Body of pancreas (tissue), 4 donors: ENCODE measurements around the gene THSD4. TPM values are rescaled to one million over a fixed set of nuclear protein-coding genes. Genes with fewer than 3 reads are reported as not detected.

Experiments
- ATAC-seq: fragments of 150-250 bp; one replicate; pipeline ENCODE4 v1.9.1; 2016
- DNase-seq, 4 donors: peaks; one replicate each; pipeline ENCODE4 v3.0.0-alpha.2; 2019
- H3K27ac ChIP-seq, 4 donors: fragments of 200-600 bp; sonication (generic); 1 replicate in 3 of 4; 2 replicates in 1 of 4; pipeline versions ENCODE4 v1.5.1 to v1.6.1; 2016 to 2019; ENCODE audit warnings: mild to moderate bottlenecking in 1 of 4, mixed read lengths in 1 of 4, moderate library complexity in 1 of 4
- H3K27me3 ChIP-seq, 2 donors: fragments of 200-600 bp; sonication (generic); one replicate each; pipeline ENCODE4 v1.6.0; 2016; ENCODE audit warnings: mild to moderate bottlenecking in 1 of 2
- H3K36me3 ChIP-seq, 2 donors: fragments of 200-600 bp; sonication (generic); replicated peaks in 1 of 2; 2 replicates each; pipeline ENCODE4 v1.5.1; 2016; ENCODE audit warnings: low read depth in 2 of 2; ENCODE audit not compliant: insufficient read depth in 1 of 2
- H3K4me1 ChIP-seq: fragments of 200-600 bp; sonication (generic); one replicate; pipeline ENCODE4 v1.6.0; 2016
- H3K4me3 ChIP-seq, 2 donors: fragments of 200-600 bp; sonication (generic); 1 replicate in 1 of 2; 2 replicates in 1 of 2; pipeline ENCODE4 v1.5.1; 2016 to 2019
- H3K9me3 ChIP-seq, 3 donors: fragments of 200-600 bp; sonication (generic); 1 replicate in 2 of 3; 2 replicates in 1 of 3; pipeline ENCODE4 v1.5.1; 2016
- POLR2A ChIP-seq, 3 donors: fragments of 450-650 bp; IDR thresholded peaks; one replicate each; pipeline ENCODE4 v1.6.1; 2016; ENCODE audit warnings: antibody characterized with exemption in 3 of 3, mild to moderate bottlenecking in 2 of 3
- WGBS, 2 donors: methylation state at CpG; one replicate each; pipeline ENCODE4 v1.1.5; 2017; 5-methylcytosine and 5-hydroxymethylcytosine counted together
- intact Hi-C: fragments of 100-400 bp; cut with DNase I; formaldehyde crosslinking; loops from one replicate; pipeline ENCODE4 v1.15.1; 2023
- total RNA-seq, 2 donors: library from RNA; depleted of rRNA; stranded (reverse); fragments of >200 nt; gene quantifications; one replicate each; pipeline ENCODE4 v1.1.0, GENCODE V29; 2016
- TF ChIP-seq, protein P1 (sequence below), 7 experiments: fragments of 450-650 bp in 4 of 7; fragments of 200-600 bp in 3 of 7; sonication (generic) in 3 of 7; IDR thresholded peaks; one replicate each; pipeline ENCODE4 v1.5.1; 2016 to 2019; ENCODE audit warnings: antibody characterized with exemption in 7 of 7

Gene THSD4
- total RNA-seq, 2 donors from 2014 or later: 12.9 to 16.1 TPM

DNA sequence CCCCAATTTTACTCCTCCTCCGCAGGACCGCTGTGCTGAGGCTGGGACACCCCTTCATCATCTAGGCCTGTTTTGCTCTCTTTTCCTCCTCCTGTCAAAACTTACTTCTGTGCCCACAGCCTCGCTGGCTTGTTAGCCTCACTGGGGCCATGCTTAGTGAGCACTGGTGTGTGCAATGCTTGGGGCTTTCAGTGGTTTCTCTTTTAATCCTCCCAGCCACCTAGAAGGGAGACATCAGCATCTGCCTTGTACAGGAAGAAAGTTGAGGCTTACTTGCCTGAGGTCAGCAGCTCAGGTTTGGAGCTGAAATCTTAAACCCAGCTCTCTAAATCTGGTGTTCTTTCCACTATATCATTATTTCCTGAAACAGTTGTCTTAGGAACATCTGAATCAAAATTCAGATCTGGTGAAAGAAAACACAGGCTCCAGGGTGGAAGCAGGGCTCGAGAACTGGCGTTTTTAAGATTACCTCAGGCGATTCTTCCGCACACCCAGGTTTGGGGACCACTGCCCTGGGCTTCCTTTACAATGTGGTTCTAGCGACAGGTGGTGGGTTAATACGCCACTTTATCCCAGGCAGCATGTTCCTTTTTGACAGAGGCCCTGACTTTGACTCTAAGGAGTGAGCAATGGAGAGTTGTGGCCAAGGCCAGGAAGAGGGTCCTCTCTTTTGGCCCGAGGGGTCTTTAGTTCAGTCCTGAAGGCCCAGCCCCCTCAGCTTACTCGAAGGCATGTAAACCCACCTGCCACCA is 3.8 kb downstream of the THSD4 start:
- WGBS, 2 donors: 72 to 75% methylated on average over 10 to 11 of the region's 11 CpGs
- DNase-seq: no peak
- Histone ChIP-seq H3K36me3 (no peaks in the 10 kb centered on the region), H3K9me3 (no peaks in the 10 kb centered on the region), H3K4me1 (peaks cover 18% of the 10 kb centered on the region), H3K27me3 (peaks cover 0 to 6% of the 10 kb centered on the region in 2 donors), H3K27ac (no peak overlapping the region), H3K4me3 (no peak overlapping the region)
- TF ChIP-seq, protein P1, sequence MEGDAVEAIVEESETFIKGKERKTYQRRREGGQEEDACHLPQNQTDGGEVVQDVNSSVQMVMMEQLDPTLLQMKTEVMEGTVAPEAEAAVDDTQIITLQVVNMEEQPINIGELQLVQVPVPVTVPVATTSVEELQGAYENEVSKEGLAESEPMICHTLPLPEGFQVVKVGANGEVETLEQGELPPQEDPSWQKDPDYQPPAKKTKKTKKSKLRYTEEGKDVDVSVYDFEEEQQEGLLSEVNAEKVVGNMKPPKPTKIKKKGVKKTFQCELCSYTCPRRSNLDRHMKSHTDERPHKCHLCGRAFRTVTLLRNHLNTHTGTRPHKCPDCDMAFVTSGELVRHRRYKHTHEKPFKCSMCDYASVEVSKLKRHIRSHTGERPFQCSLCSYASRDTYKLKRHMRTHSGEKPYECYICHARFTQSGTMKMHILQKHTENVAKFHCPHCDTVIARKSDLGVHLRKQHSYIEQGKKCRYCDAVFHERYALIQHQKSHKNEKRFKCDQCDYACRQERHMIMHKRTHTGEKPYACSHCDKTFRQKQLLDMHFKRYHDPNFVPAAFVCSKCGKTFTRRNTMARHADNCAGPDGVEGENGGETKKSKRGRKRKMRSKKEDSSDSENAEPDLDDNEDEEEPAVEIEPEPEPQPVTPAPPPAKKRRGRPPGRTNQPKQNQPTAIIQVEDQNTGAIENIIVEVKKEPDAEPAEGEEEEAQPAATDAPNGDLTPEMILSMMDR (IDR thresholded peaks at IDR 0.05): no peak
- no peak for TF ChIP-seq POLR2A (IDR thresholded peaks at IDR 0.05)
- ATAC-seq: no peak
- intact Hi-C loops: loop anchor here (10.0 kb wide), 1 partner anchor 316 kb away; no protein-coding TSS in a partner anchor

DNA sequence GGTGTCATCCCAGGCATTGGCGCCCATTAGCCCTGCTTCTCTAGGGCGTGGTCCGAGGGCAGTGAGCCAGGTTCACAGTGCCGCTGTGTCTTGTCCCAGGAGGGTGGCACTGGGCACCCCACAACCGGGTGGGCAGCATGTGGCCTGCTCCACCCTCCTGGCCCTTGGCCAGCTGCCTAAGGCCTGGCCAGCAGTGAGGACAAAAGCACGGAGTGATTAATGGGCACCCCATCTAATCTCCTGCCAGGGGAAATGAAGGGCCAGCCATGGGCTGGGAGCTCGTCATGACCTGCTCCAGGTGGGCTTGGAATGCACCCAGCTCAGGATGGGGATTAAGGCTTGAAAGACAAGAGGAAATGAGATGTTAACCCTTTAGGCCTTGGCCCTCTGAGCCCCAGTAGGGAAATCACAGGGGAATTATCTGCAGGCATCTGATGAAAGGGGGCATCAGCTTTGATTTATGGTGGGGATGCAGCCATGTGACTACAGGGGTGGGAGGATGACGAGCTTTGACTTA is 5.2 kb downstream of the THSD4 start:
- no peak for TF ChIP-seq POLR2A (IDR thresholded peaks at IDR 0.05)
- TF ChIP-seq, protein P1 (IDR thresholded peaks at IDR 0.05): no peak
- Histone ChIP-seq H3K27me3 (peaks cover 0 to 6% of the 10 kb centered on the region in 2 donors), H3K4me3 (no peak overlapping the region), H3K9me3 (no peaks in the 10 kb centered on the region), H3K36me3 (no peaks in the 10 kb centered on the region), H3K27ac (no peak overlapping the region), H3K4me1 (peaks cover 18% of the 10 kb centered on the region)
- DNase-seq (no peak), ATAC-seq (no peak)
- 62 to 63% methylated on average over 7 to 8 of the region's 8 CpGs for WGBS, 2 donors
- intact Hi-C loops: no loop called here

DNA sequence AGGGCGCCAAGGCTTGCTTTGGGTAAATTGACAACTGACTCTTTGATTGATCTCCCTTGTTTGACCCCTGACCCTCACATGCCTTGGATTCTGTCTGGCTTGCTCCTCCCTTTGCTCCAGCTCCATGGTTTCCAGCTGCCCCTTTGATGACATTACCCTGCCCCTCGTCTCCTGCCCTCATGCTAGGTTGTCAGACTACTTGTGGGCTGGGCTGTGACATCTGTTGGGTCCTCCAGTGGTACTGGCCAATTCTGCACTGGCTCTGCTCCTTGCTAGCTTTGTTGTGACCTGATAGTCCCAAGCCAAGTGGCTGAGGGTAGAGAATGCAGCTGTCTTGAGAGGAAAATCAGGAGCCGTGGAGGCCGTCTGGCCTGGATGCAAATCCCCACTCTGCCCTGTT is 6.2 kb downstream of the THSD4 start:
- no peak for TF ChIP-seq POLR2A (IDR thresholded peaks at IDR 0.05)
- TF ChIP-seq, protein P1 (IDR thresholded peaks at IDR 0.05): no peak
- no peaks in the 10 kb centered on the region for H3K36me3 ChIP-seq
- intact Hi-C loops: no loop called here
- no peaks in the 10 kb centered on the region for H3K9me3 ChIP-seq
- H3K27ac ChIP-seq: no peak overlapping the region
- no peak overlapping the region for H3K4me3 ChIP-seq
- H3K4me1 ChIP-seq: peaks cover 12% of the 10 kb centered on the region
- 70 to 92% methylated on average over 3 to 4 of the region's 4 CpGs for WGBS, 2 donors
- H3K27me3 ChIP-seq: no peaks in the 10 kb centered on the region
- DNase-seq (no peak), ATAC-seq (no peak)

DNA sequence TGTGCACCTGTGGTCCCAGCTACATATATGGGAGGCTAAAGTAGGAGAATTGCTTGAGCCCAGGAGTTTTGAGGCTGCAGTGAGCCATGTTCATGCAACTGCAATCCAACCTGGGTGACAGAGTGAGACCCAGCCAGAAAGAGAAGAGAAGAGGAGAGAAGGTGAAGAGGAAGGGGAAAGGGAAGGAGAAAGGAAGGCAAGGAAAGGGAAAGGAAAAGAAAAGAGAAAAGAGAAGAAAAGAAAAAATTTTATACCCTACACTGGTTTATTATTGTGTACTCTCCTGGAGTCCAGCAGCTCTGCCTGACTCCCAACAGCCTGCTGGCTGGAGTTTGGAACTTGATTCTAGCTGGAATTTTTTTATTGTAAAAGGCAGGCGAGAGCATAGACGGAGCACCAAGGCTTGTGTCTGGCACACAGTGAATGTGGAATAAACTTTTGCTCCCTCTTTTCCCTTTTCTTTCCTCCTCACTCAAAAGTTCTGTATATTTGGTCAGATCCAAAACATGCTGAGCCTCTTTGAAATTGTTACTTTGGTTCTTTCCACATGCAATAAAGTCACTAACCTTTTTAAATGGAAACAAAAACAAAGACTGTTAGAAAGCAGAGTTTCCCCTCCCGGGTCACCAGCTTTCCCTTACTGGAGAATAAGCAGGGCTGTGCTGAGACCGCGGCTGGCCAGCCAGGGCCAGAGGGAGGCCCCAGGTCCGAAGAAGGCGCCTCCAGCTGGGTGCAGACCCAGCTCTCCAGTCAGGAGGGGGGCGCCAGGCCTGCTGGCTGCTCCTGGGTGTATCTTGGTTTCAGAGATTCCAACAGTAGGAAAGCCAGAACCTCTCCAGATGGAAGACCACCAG is 9.9 kb downstream of the THSD4 start:
- no peak for TF ChIP-seq POLR2A (IDR thresholded peaks at IDR 0.05)
- TF ChIP-seq, protein P1 (IDR thresholded peaks at IDR 0.05): no peak
- Histone ChIP-seq H3K36me3 (no peaks in the 10 kb centered on the region), H3K27me3 (no peaks in the 10 kb centered on the region), H3K27ac (peak overlapping the region in 2 of 4 donors; percentile 5 to 55), H3K4me3 (no peak overlapping the region), H3K9me3 (no peaks in the 10 kb centered on the region), H3K4me1 (peaks cover 11% of the 10 kb centered on the region)
- ATAC-seq: no peak
- DNase-seq: no peak
- intact Hi-C loops: no loop called here
- 66 to 78% methylated on average over 8 of the region's 8 CpGs for WGBS, 2 donors
